Gastrocnemius medialis (tissue), 4 donors: ENCODE results near the gene KLF4. TPM values are rescaled to one million over a fixed set of nuclear protein-coding genes. Genes with fewer than 3 reads are reported as not detected.

Experiments used
- ATAC-seq, 2 donors: fragments of 150-250 bp; one replicate each; pipeline ENCODE4 v1.9.1; 2016
- DNase-seq, 2 donors: peaks; one replicate each; pipeline ENCODE4 v3.0.0-alpha.2; 2019
- H3K27ac ChIP-seq, 4 donors: fragments of 200-600 bp; sonication (generic); 1 replicate in 1 of 4; 2 replicates in 3 of 4; pipeline ENCODE4 v1.5.1; 2016 to 2018; ENCODE audit warnings: mild to moderate bottlenecking in 2 of 4, moderate library complexity in 1 of 4
- H3K27me3 ChIP-seq, 3 donors: fragments of 200-600 bp; sonication (generic) in 2 of 3; 1 replicate in 1 of 3; 2 replicates in 2 of 3; pipeline versions ENCODE4 v1.5.1 to v1.6.0; 2016 to 2019; ENCODE audit warnings: mild to moderate bottlenecking in 1 of 3, moderate library complexity in 1 of 3
- H3K36me3 ChIP-seq, 2 donors: fragments of 200-600 bp; sonication (generic) in 1 of 2; one replicate each; pipeline ENCODE4 v1.5.1; 2017 to 2018
- H3K4me1 ChIP-seq, 2 donors: fragments of 200-600 bp; sonication (generic) in 1 of 2; one replicate each; pipeline ENCODE4 v1.5.1; 2016 to 2017; ENCODE audit warnings: mild to moderate bottlenecking in 2 of 2
- H3K4me3 ChIP-seq, 4 donors: fragments of 200-600 bp; sonication (generic) in 3 of 4; 1 replicate in 1 of 4; 2 replicates in 3 of 4; pipeline ENCODE4 v1.5.1; 2016 to 2019; ENCODE audit warnings: mild to moderate bottlenecking in 2 of 4
- H3K9me3 ChIP-seq, 3 donors: fragments of 200-600 bp; sonication (generic) in 2 of 3; 1 replicate in 1 of 3; 2 replicates in 2 of 3; pipeline ENCODE4 v1.5.1; 2016 to 2019
- POLR2A ChIP-seq, 2 donors: fragments of 450-650 bp; IDR thresholded peaks; one replicate each; pipeline ENCODE4 v1.6.1; 2017; ENCODE audit warnings: antibody characterized with exemption in 2 of 2, mild to moderate bottlenecking in 2 of 2, moderate library complexity in 2 of 2
- in situ Hi-C, 4 donors: fragments of 200-750 bp; cut with MboI; loops; one replicate each; pipeline versions ENCODE4 v1.15.0 to v1.8.0; 2017; ENCODE audit warnings: low sequenced_read_pairs in 4 of 4
- intact Hi-C: fragments of 100-400 bp; cut with DNase I; formaldehyde crosslinking; loops from one replicate; pipeline ENCODE4 v1.15.1; 2023; ENCODE audit warnings: low total_unique reads
- total RNA-seq, 4 donors: library from RNA; depleted of rRNA; stranded (reverse); fragments of >200 nt; gene quantifications; one replicate each; pipeline versions ENCODE4 v1.1.0 to v1.2.3, GENCODE V29; 2016
- TF ChIP-seq, protein P1 (sequence below), 5 experiments: fragments of 450-650 bp in 3 of 5; fragments of 200-600 bp in 2 of 5; sonication (generic) in 2 of 5; IDR thresholded peaks in 4 of 5; conservative IDR thresholded peaks in 1 of 5; 1 replicate in 4 of 5; 2 replicates in 1 of 5; pipeline ENCODE4 v1.5.1; 2016 to 2019; ENCODE audit warnings: antibody characterized with exemption in 5 of 5, mild to moderate bottlenecking in 3 of 5, moderate library complexity in 3 of 5

KLF4 gene
- total RNA-seq, 4 donors from 2014 or later: 15.7 to 62.6 (median 32.4) TPM

DNA sequence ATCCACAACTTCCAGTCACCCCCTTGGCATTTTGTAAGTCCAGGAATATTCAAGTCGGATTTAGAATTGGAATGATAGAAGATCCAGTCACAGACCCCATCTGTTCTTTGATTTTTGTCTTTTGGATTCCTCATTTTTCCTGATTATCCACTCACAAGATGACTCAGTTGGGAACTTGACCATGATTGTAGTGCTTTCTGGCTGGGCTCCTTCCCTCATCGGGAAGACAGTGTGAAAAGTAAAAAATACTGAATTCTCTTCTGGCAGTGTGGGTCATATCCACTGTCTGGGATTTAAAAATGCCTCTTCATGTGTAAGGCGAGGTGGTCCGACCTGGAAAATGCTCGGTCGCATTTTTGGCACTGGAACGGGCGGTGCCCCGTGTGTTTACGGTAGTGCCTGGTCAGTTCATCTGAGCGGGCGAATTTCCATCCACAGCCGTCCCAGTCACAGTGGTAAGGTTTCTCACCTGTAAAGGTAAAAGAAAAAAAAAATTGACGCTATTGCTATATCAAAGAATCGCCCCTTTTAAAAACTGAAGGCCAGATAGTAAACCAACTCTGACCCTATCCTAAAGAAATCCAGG lies 4.0 kb downstream of the KLF4 start:
- peak overlapping the region; percentile 82 to 90 (median 90) for H3K27ac ChIP-seq
- in situ Hi-C loops (loop anchor here (25.0 kb wide), 2 partner anchors 152 to 252 kb away; no protein-coding TSS in a partner anchor), intact Hi-C loops (loop anchor here (2.0 to 5.0 kb wide), 4 partner anchors 567 to 1082 kb away; no protein-coding TSS in a partner anchor)
- H3K36me3 ChIP-seq: peaks cover 0 to 25% of the 10 kb centered on the region in 2 donors
- peak overlapping the region; percentile 17 to 90 (median 82) for H3K4me3 ChIP-seq
- no peaks in the 10 kb centered on the region for H3K9me3 ChIP-seq
- no peaks in the 10 kb centered on the region for H3K27me3 ChIP-seq
- DNase-seq: no peak
- ATAC-seq: no peak
- peaks cover 6 to 7% of the 10 kb centered on the region in 2 donors for H3K4me1 ChIP-seq
- TF ChIP-seq, protein P1, sequence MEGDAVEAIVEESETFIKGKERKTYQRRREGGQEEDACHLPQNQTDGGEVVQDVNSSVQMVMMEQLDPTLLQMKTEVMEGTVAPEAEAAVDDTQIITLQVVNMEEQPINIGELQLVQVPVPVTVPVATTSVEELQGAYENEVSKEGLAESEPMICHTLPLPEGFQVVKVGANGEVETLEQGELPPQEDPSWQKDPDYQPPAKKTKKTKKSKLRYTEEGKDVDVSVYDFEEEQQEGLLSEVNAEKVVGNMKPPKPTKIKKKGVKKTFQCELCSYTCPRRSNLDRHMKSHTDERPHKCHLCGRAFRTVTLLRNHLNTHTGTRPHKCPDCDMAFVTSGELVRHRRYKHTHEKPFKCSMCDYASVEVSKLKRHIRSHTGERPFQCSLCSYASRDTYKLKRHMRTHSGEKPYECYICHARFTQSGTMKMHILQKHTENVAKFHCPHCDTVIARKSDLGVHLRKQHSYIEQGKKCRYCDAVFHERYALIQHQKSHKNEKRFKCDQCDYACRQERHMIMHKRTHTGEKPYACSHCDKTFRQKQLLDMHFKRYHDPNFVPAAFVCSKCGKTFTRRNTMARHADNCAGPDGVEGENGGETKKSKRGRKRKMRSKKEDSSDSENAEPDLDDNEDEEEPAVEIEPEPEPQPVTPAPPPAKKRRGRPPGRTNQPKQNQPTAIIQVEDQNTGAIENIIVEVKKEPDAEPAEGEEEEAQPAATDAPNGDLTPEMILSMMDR (IDR thresholded peaks at IDR 0.05 in 4 of 5, conservative IDR thresholded peaks at IDR 0.05 in 1 of 5): no peak
- no peak for TF ChIP-seq POLR2A (IDR thresholded peaks at IDR 0.05)

DNA sequence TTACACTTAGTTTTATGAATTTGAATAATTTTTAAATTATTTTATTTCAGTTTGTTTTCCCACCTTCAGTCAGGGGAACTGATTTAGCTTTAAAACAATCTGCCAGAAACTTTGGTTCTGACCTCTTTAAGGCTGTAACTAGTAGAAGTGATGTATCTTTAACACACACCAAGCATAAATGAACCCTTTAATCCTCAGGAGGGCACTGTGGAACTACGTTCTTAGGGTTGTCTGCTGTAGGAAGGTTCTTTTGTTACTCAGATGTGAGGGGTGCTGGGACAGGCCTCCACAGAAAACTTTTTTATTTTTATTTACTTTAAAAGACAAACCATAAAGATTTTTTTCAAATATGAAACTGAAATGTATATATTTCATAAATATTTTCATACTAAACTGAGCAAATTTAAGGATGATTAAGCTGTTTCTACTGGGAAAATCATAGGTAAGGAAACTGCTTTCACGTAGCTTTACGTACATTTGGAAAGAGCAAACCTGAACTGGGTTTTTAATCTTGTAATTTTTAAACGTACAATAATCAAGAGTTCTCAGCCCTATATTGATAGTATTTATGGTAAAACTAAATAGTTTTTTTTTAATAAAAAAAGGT lies 5.3 kb downstream of the KLF4 start:
- peak; percentile 67 to 77 for ATAC-seq
- peak overlapping the region in 3 of 4 donors; percentile 2 to 84 (median 81) for H3K4me3 ChIP-seq
- peaks cover 6% of the 10 kb centered on the region in 2 donors for H3K4me1 ChIP-seq
- TF ChIP-seq, protein P1 (IDR thresholded peaks at IDR 0.05 in 4 of 5, conservative IDR thresholded peaks at IDR 0.05 in 1 of 5): peak; percentile 31 to 68 (median 51)
- TF ChIP-seq POLR2A (IDR thresholded peaks at IDR 0.05): no peak
- peak overlapping the region; percentile 82 to 90 (median 90) for H3K27ac ChIP-seq
- peak in 1 of 2 donors; percentile 28 for DNase-seq
- in situ Hi-C loops: loop anchor here (25.0 kb wide), 2 partner anchors 153 to 253 kb away; no protein-coding TSS in a partner anchor
- H3K9me3 ChIP-seq: no peaks in the 10 kb centered on the region
- H3K36me3 ChIP-seq: peaks cover 0 to 25% of the 10 kb centered on the region in 2 donors
- H3K27me3 ChIP-seq: no peaks in the 10 kb centered on the region
- intact Hi-C loops: loop anchor here (5.0 kb wide), 2 partner anchors 673 to 1278 kb away; no protein-coding TSS in a partner anchor

DNA sequence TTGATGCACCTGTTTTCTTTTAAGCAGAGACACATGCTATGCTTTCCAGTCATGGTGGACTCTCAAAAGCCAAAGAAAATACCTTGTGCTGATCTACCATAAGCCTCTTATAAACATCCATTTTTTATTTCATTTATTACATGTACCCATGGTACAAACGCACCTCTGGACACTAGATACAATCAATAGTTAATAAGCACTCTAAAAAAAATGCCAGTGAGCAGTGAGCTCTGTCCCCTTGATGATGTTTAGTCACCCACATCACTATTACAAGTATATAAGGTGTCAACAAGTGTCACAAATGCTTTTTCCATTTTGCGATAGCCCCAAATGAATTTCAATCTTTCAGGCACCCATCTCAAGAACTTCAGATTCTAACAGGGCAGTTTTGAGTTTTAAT lies 5.9 kb downstream of the KLF4 start:
- Histone ChIP-seq H3K27ac (peak overlapping the region; percentile 2 to 90 (median 86)), H3K27me3 (no peaks in the 10 kb centered on the region), H3K9me3 (no peaks in the 10 kb centered on the region), H3K4me3 (no peak overlapping the region), H3K4me1 (peaks cover 6% of the 10 kb centered on the region in 2 donors), H3K36me3 (peaks cover 0 to 25% of the 10 kb centered on the region in 2 donors)
- TF ChIP-seq POLR2A (IDR thresholded peaks at IDR 0.05): no peak
- TF ChIP-seq, protein P1 (IDR thresholded peaks at IDR 0.05 in 4 of 5, conservative IDR thresholded peaks at IDR 0.05 in 1 of 5): no peak
- in situ Hi-C loops: loop anchor here (25.0 kb wide), 2 partner anchors 154 to 254 kb away; no protein-coding TSS in a partner anchor
- intact Hi-C loops: loop anchor here (5.0 kb wide), 2 partner anchors 674 to 1279 kb away; no protein-coding TSS in a partner anchor
- DNase-seq (no peak), ATAC-seq (no peak)

DNA sequence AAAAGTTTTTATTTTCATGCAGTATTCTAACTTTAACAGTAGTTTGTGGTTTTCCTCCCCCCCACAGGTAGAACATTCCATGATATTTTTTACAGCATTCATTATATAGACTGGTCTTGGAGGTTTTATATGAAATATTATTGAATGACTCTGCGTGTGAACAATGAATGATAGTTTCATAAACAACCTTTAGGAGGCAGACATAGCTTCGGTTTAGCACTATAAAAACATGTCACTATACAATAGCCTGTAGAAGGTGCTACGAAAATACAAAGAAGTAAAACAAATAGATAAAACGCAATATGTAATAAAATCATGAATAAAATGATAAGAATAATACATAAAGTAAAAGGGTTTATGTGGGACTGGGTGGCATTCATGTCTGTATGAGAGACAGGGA lies 8.5 kb downstream of the KLF4 start:
- in situ Hi-C loops (loop anchor here (25.0 kb wide), 2 partner anchors 156 to 256 kb away; no protein-coding TSS in a partner anchor), intact Hi-C loops (loop anchor here (5.0 kb wide), 2 partner anchors 676 to 1281 kb away; no protein-coding TSS in a partner anchor)
- no peak for TF ChIP-seq POLR2A (IDR thresholded peaks at IDR 0.05)
- TF ChIP-seq, protein P1 (IDR thresholded peaks at IDR 0.05 in 4 of 5, conservative IDR thresholded peaks at IDR 0.05 in 1 of 5): peak in 2 of 5 experiments; percentile 31 to 34
- peak overlapping the region in 2 of 4 donors; percentile 46 to 57 for H3K27ac ChIP-seq
- H3K9me3 ChIP-seq: no peaks in the 10 kb centered on the region
- DNase-seq: no peak
- no peak for ATAC-seq
- no peaks in the 10 kb centered on the region for H3K27me3 ChIP-seq
- peaks cover 6% of the 10 kb centered on the region in 2 donors for H3K4me1 ChIP-seq
- no peak overlapping the region for H3K4me3 ChIP-seq
- H3K36me3 ChIP-seq: peaks cover 0 to 11% of the 10 kb centered on the region in 2 donors
